ENCODE results near the gene HS3ST6.

The HS3ST6 gene

DNA sequence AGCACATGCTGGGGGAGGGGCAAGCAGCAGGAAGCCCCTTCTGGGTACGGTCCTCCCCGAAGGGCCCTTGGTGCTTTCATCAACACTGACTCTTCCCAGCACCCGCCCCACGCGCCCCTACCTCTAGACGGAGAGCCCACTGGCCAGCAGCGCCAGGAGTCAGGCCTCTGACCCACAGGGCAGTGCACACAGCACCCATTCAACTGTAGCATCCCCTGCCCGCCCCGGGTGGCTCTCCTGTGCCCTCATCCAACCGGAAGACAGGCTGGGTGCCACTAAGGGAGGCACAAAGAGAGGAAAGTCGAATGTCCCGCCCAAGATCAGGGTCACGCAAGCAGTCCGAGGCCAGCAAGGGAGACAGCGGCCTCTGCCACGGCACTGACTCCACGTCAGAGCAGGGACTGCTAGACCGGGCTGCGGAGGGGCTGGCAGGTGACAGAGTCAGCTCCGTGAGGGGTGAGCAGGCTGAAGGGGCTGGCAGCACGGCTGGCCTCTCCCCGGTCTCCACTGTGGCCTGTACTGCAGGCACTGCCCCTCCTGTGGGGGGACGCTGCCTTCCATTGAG lies 15.0 kb upstream of the HS3ST6 start:
- peaks cover 3% of the 10 kb centered on the region for H3K36me3 ChIP-seq (replicated peaks)
- DNase-seq = no peak
- TF ChIP-seq, protein P1, sequence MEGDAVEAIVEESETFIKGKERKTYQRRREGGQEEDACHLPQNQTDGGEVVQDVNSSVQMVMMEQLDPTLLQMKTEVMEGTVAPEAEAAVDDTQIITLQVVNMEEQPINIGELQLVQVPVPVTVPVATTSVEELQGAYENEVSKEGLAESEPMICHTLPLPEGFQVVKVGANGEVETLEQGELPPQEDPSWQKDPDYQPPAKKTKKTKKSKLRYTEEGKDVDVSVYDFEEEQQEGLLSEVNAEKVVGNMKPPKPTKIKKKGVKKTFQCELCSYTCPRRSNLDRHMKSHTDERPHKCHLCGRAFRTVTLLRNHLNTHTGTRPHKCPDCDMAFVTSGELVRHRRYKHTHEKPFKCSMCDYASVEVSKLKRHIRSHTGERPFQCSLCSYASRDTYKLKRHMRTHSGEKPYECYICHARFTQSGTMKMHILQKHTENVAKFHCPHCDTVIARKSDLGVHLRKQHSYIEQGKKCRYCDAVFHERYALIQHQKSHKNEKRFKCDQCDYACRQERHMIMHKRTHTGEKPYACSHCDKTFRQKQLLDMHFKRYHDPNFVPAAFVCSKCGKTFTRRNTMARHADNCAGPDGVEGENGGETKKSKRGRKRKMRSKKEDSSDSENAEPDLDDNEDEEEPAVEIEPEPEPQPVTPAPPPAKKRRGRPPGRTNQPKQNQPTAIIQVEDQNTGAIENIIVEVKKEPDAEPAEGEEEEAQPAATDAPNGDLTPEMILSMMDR (IDR thresholded peaks at IDR 0.05; ENCODE audit: low read depth, low read length, missing control alignments) = no peak
- no peaks in the 10 kb centered on the region for H3K27me3 ChIP-seq (replicated peaks)
- in situ Hi-C loops (cut with HindIII; ENCODE audit: low pct_ligation_motif_present, low sequenced_read_pairs) = no loop called here
- H3K4me3 ChIP-seq (ENCODE audit: low read depth, low read length) = no peak overlapping the region
- no peak overlapping the region for H3K27ac ChIP-seq

DNA sequence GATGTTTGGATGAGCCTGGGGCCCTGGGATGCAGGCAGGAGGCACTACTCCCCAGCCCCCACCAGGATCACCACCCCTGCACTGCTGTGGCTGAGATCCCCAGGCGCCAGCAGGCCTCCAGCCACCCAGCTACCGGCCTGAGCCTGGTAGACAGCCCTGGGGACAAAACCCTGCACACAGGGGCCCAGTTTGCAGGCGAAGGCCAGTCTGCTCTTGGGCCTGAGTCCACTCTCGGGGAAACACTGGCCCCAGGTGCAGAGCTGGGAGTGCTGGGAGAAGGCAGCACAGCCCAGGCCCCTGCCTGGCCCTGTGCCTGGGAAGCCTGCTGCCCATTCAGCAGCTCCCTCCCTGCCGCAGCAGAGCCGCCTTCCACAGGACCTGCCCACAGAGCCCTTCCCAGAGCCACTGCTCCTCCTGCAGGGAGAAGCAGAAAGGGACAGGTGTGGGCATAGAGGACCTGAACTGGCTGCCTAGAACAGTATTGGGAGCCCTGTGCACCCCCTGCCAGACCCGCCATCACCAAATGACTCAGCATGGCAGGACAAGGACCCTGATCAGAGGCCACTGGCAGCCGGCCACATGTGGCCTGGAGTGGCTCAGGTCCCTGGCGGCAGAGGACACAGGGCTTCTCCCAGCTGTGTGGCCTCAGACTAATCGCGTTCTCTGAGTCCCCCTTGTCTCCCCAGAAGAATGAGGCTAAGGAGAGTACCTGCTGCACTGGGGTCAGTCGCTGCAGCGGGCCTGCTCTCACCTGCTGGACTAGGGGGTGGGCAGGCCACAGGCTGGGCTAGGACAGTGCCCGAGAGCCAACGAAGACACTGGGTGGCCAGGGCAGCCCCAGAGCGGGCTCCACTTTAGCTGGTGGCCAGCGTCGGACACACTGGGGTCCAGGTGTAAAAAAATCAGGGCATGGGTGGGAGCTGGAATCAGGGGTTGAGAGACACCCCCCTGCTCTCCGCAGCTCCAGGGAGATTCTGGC lies 14.1 kb upstream of the HS3ST6 start:
- Histone ChIP-seq H3K27ac (no peak overlapping the region), H3K4me3 (ENCODE audit: low read depth, low read length) (no peak overlapping the region), H3K27me3 (replicated peaks) (no peaks in the 10 kb centered on the region), H3K36me3 (replicated peaks) (no peaks in the 10 kb centered on the region)
- in situ Hi-C loops (cut with HindIII; ENCODE audit: low pct_ligation_motif_present, low sequenced_read_pairs) = no loop called here
- TF ChIP-seq, protein P1 (IDR thresholded peaks at IDR 0.05; ENCODE audit: low read depth, low read length, missing control alignments) = peak; percentile 26
- no peak for DNase-seq

DNA sequence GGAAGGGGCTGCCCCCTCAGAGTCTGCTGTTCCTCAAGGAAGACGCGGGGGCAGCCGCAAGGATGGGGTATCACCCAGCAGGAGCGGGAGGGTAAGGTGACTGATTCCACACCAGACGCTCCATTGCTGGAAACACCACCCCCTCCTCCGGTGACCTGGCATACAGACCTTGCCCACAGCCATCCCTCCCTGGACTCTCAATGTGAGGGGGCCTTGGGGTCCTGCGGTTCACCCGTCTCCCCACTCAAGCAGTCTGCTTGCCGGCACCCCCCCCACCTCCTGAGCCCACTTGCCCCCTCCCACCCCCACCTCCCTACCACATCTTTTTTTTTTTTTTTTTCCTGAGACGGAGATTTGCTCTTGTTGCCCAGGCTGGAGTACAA lies 12.1 kb upstream of the HS3ST6 start:
- TF ChIP-seq, protein P1 (IDR thresholded peaks at IDR 0.05; ENCODE audit: low read depth, low read length, missing control alignments) = no peak

DNA sequence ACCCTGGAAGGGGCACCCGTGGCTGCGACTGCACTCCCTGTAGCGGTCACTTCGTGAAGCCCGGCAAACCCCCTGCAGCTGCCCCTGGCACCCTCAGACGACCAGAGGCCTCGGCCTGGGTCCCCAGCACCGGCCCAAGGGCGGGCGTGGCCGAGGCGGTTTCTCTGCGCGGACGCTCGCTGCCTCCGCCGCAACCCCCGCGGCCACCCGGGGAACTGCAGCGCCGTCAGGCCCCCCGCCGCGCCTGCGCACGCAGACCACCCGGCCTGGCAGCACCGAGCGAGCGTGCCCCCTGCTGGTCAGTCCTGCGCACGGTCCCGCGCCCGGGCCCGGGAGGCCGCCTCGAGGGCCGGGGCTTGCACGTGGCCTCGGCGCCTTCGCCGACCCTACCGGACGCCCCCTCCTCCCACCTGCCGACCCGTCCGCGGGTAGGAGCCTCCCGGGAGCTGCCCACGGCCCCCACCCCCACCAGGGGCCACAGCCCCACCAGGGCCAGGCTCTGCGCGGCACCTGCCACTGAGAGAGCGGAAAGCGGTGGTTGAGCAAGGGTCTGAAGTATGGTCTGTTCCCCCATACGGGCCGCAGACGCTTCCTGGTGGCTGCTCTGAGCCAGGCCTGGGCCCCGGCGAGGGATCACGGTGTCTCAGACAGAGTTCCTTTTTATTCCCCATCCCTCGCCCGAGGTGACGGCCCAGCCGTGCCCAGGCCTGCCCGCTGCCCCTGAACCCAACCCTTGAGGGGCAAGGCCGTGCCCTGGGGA lies 11.5 kb upstream of the HS3ST6 start:
- Histone ChIP-seq H3K36me3 (replicated peaks) (no peaks in the 10 kb centered on the region), H3K4me3 (ENCODE audit: low read depth, low read length) (peak overlapping the region; percentile 63), H3K27ac (no peak overlapping the region), H3K27me3 (replicated peaks) (no peaks in the 10 kb centered on the region)
- DNase-seq = peak; percentile 60
- TF ChIP-seq, protein P1 (IDR thresholded peaks at IDR 0.05; ENCODE audit: low read depth, low read length, missing control alignments) = peak; percentile 58
- in situ Hi-C loops (cut with HindIII; ENCODE audit: low pct_ligation_motif_present, low sequenced_read_pairs) = no loop called here

More for the DNA sequence above, 12.1 kb upstream of the HS3ST6 start:
- Histone ChIP-seq H3K27ac (no peak overlapping the region), H3K4me3 (ENCODE audit: low read depth, low read length) (no peak overlapping the region), H3K27me3 (replicated peaks) (no peaks in the 10 kb centered on the region), H3K36me3 (replicated peaks) (no peaks in the 10 kb centered on the region)
- in situ Hi-C loops (cut with HindIII; ENCODE audit: low pct_ligation_motif_present, low sequenced_read_pairs) = no loop called here
- no peak for DNase-seq

DNA sequence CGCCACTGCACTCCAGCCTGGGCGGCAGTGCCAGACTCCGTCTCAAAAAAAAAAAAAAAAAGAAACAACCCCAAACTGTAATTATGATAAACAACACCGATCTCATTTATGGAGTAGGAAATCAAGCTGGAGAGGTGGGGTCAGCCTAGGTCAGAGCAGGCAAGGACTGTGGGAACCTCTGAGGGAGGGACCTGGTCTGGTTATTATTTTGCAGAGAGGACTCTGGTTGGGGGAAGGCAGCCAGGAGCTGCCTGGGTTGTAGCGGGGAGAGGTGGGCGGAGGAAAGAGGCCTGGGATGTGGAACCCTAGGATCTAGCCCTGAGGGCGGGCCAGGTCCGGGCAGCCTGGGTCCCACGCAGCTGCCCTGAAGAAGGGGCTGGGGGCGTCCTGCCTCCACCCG lies 10.9 kb upstream of the HS3ST6 start:
- TF ChIP-seq, protein P1 (IDR thresholded peaks at IDR 0.05; ENCODE audit: low read depth, low read length, missing control alignments) = no peak
- Histone ChIP-seq H3K4me3 (ENCODE audit: low read depth, low read length) (peak overlapping the region; percentile 63), H3K36me3 (replicated peaks) (no peaks in the 10 kb centered on the region), H3K27me3 (replicated peaks) (no peaks in the 10 kb centered on the region), H3K27ac (no peak overlapping the region)
- in situ Hi-C loops (cut with HindIII; ENCODE audit: low pct_ligation_motif_present, low sequenced_read_pairs) = no loop called here
- DNase-seq = no peak

Measured in brain microvascular endothelial cell (primary cell).